GM10847 (cell line): ENCODE measurements around the gene MSANTD1.

Experiments
- POLR2A ChIP-seq: IDR thresholded peaks from 2 replicates; pipeline ENCODE4 v1.6.1; 2011; ENCODE audit not compliant: insufficient read length; ENCODE audit errors: extremely low read depth

The MSANTD1 gene

GRCh38 chr4:3256230-3257102 is 7.5 kb downstream of the MSANTD1 start:
- TF ChIP-seq POLR2A: no peak

GRCh38 chr4:3257103-3257555 is 8.2 kb downstream of the MSANTD1 start:
- TF ChIP-seq POLR2A: no peak

GRCh38 chr4:3257556-3258482 is 8.9 kb downstream of the MSANTD1 start:
- TF ChIP-seq POLR2A: no peak

GRCh38 chr4:3261411-3262207 is 12.7 kb downstream of the MSANTD1 start:
- no peak for TF ChIP-seq POLR2A

GRCh38 chr4:3262208-3263052 is 13.5 kb downstream of the MSANTD1 start:
- TF ChIP-seq POLR2A: no peak

GRCh38 chr4:3263053-3263875 is 14.3 kb downstream of the MSANTD1 start:
- TF ChIP-seq POLR2A: no peak

GRCh38 chr4:3263876-3264193 is 14.9 kb downstream of the MSANTD1 start:
- no peak for TF ChIP-seq POLR2A

- no peak for TF ChIP-seq POLR2A
These were observed 17.1 kb downstream of the MSANTD1 start for GRCh38 chr4:3266076-3266475.

- no peak for TF ChIP-seq POLR2A
These were observed 18.8 kb downstream of the MSANTD1 start for GRCh38 chr4:3267576-3268394.

GRCh38 chr4:3268395-3269104 is 19.6 kb downstream of the MSANTD1 start:
- TF ChIP-seq POLR2A: no peak

- TF ChIP-seq POLR2A: no peak
These were observed 20.4 kb downstream of the MSANTD1 start for GRCh38 chr4:3269105-3269927.
